ENCODE measurements around the gene PIK3C3.

Gene PIK3C3

DNA sequence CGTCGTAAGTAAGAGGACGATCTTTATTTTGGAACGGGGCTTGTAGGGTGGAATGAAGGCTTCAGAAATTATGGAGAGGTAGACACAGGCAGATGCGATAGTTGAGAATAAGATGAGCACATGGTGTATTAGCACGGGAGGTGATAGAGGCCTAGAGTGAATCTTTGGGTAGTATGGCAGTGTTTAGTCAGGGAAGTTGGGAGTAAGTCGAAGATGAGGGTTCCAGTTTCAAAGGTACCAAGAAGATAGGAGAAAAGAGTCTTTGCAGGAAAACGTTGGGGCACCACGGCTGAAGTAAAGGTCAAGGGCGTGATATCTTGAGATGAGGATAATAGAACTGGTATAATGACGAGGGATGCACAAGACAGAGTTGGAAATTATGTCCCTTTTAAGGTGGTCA is 654 bp downstream of the PIK3C3 start:
- TF ChIP-seq ZNF384 (IDR thresholded peaks at IDR 0.05) (no peak), TARDBP (IDR thresholded peaks at IDR 0.05) (no peak), SP1 (IDR thresholded peaks at IDR 0.05) (no peak), FOXM1 (IDR thresholded peaks at IDR 0.05; ENCODE audit: borderline replicate concordance) (no peak), HDGF (IDR thresholded peaks at IDR 0.05; ENCODE audit: borderline replicate concordance) (no peak), ELF4 (IDR thresholded peaks at IDR 0.05) (no peak), FOXA1 (IDR thresholded peaks at IDR 0.05) (no peak), NFRKB (IDR thresholded peaks at IDR 0.05) (no peak), ARNT (IDR thresholded peaks at IDR 0.05) (no peak), L3MBTL2 (conservative IDR thresholded peaks at IDR 0.05) (no peak), LEF1 (IDR thresholded peaks at IDR 0.05; ENCODE audit: borderline replicate concordance) (no peak), FOXK2 (IDR thresholded peaks at IDR 0.05) (no peak), CTBP1 (IDR thresholded peaks at IDR 0.05; ENCODE audit: borderline replicate concordance) (no peak), SUZ12 (IDR thresholded peaks at IDR 0.05) (no peak), BHLHE40 (IDR thresholded peaks at IDR 0.05; ENCODE audit: borderline replicate concordance) (no peak)
- TF ChIP-seq, protein P1, sequence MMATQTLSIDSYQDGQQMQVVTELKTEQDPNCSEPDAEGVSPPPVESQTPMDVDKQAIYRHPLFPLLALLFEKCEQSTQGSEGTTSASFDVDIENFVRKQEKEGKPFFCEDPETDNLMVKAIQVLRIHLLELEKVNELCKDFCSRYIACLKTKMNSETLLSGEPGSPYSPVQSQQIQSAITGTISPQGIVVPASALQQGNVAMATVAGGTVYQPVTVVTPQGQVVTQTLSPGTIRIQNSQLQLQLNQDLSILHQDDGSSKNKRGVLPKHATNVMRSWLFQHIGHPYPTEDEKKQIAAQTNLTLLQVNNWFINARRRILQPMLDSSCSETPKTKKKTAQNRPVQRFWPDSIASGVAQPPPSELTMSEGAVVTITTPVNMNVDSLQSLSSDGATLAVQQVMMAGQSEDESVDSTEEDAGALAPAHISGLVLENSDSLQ (IDR thresholded peaks at IDR 0.05) = no peak
- POLR2A ChIA-PET = interaction anchor here (0.9 kb wide), 1 partner anchor 9 kb away, joined by 3 read pairs; no protein-coding TSS in a partner anchor
- DNase-seq (ENCODE audit: extremely low spot score) = no peak
- CTCF ChIA-PET = no interaction called here

DNA sequence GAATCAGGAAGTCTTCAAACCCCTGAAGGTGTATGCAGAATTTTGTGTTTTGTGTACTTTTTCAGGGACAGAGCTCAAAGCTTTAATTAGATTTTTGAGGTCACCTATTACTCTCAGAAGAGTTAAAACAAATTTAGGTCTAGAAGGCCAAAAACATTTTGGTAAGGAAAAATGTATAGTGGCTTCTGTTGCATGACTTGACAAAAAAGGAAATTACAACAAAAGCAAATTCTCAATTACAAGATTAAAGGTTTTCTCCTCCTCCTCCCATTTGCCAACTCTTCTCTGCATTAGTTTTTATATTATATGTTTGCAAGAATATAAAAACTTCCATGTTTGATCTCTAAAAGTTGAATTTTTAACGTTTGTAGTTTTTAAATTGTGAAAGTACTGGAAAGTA is 4.0 kb downstream of the PIK3C3 start:
- TF ChIP-seq TARDBP (IDR thresholded peaks at IDR 0.05) = no peak
- no peak for TF ChIP-seq ZNF384 (IDR thresholded peaks at IDR 0.05)
- TF ChIP-seq ARNT (IDR thresholded peaks at IDR 0.05) = no peak
- no peak for TF ChIP-seq NFRKB (IDR thresholded peaks at IDR 0.05)
- no peak for TF ChIP-seq SUZ12 (IDR thresholded peaks at IDR 0.05)
- no peak for TF ChIP-seq CTBP1 (IDR thresholded peaks at IDR 0.05; ENCODE audit: borderline replicate concordance)
- TF ChIP-seq SP1 (IDR thresholded peaks at IDR 0.05) = no peak
- no peak for TF ChIP-seq BHLHE40 (IDR thresholded peaks at IDR 0.05; ENCODE audit: borderline replicate concordance)
- TF ChIP-seq HDGF (IDR thresholded peaks at IDR 0.05; ENCODE audit: borderline replicate concordance) = no peak
- no peak for TF ChIP-seq FOXM1 (IDR thresholded peaks at IDR 0.05; ENCODE audit: borderline replicate concordance)
- TF ChIP-seq LEF1 (IDR thresholded peaks at IDR 0.05; ENCODE audit: borderline replicate concordance) = no peak
- no peak for TF ChIP-seq ELF4 (IDR thresholded peaks at IDR 0.05)
- no peak for TF ChIP-seq FOXK2 (IDR thresholded peaks at IDR 0.05)
- no peak for TF ChIP-seq FOXA1 (IDR thresholded peaks at IDR 0.05)
- TF ChIP-seq L3MBTL2 (conservative IDR thresholded peaks at IDR 0.05) = no peak
- TF ChIP-seq, protein P1 (IDR thresholded peaks at IDR 0.05) = no peak
- DNase-seq (ENCODE audit: extremely low spot score) = no peak
- ChIA-PET POLR2A (no interaction called here), CTCF (no interaction called here)

GRCh38 chr18:41965634-41966255 is 10.7 kb downstream of the PIK3C3 start:
- DNase-seq (ENCODE audit: extremely low spot score) = no peak
- CTCF ChIA-PET = no interaction called here
- no peak for TF ChIP-seq ZNF384 (IDR thresholded peaks at IDR 0.05)
- TF ChIP-seq CTBP1 (IDR thresholded peaks at IDR 0.05; ENCODE audit: borderline replicate concordance) = no peak
- TF ChIP-seq FOXK2 (IDR thresholded peaks at IDR 0.05) = no peak
- TF ChIP-seq LEF1 (IDR thresholded peaks at IDR 0.05; ENCODE audit: borderline replicate concordance) = no peak
- no peak for TF ChIP-seq TARDBP (IDR thresholded peaks at IDR 0.05)
- TF ChIP-seq, protein P1 (IDR thresholded peaks at IDR 0.05) = no peak
- no peak for TF ChIP-seq L3MBTL2 (conservative IDR thresholded peaks at IDR 0.05)
- TF ChIP-seq BHLHE40 (IDR thresholded peaks at IDR 0.05; ENCODE audit: borderline replicate concordance) = no peak
- TF ChIP-seq ARNT (IDR thresholded peaks at IDR 0.05) = no peak
- TF ChIP-seq FOXA1 (IDR thresholded peaks at IDR 0.05) = no peak
- no peak for TF ChIP-seq FOXM1 (IDR thresholded peaks at IDR 0.05; ENCODE audit: borderline replicate concordance)
- no peak for TF ChIP-seq ELF4 (IDR thresholded peaks at IDR 0.05)
- POLR2A ChIA-PET = interaction anchor here (1.0 kb wide), 1 partner anchor 11 kb away, joined by 3 read pairs; the partner anchor contains the start of gene PIK3C3

GRCh38 chr18:41966943-41967342 is 11.9 kb downstream of the PIK3C3 start:
- TF ChIP-seq BHLHE40 (IDR thresholded peaks at IDR 0.05; ENCODE audit: borderline replicate concordance) (no peak), ZNF384 (IDR thresholded peaks at IDR 0.05) (no peak), FOXM1 (IDR thresholded peaks at IDR 0.05; ENCODE audit: borderline replicate concordance) (no peak), SP1 (IDR thresholded peaks at IDR 0.05) (no peak), SUZ12 (IDR thresholded peaks at IDR 0.05) (no peak), L3MBTL2 (conservative IDR thresholded peaks at IDR 0.05) (no peak), NFRKB (IDR thresholded peaks at IDR 0.05) (no peak), CTBP1 (IDR thresholded peaks at IDR 0.05; ENCODE audit: borderline replicate concordance) (no peak), HDGF (IDR thresholded peaks at IDR 0.05; ENCODE audit: borderline replicate concordance) (no peak), FOXK2 (IDR thresholded peaks at IDR 0.05) (no peak), TARDBP (IDR thresholded peaks at IDR 0.05) (no peak), ELF4 (IDR thresholded peaks at IDR 0.05) (no peak)
- TF ChIP-seq, protein P1 (IDR thresholded peaks at IDR 0.05) = no peak
- ChIA-PET CTCF (no interaction called here), POLR2A (no interaction called here)
- no peak for DNase-seq (ENCODE audit: extremely low spot score)

GRCh38 chr18:41967680-41968079 is 12.6 kb downstream of the PIK3C3 start:
- TF ChIP-seq SP1 (IDR thresholded peaks at IDR 0.05) (no peak), BHLHE40 (IDR thresholded peaks at IDR 0.05; ENCODE audit: borderline replicate concordance) (no peak), SUZ12 (IDR thresholded peaks at IDR 0.05) (no peak), TARDBP (IDR thresholded peaks at IDR 0.05) (no peak), FOXA1 (IDR thresholded peaks at IDR 0.05) (no peak), L3MBTL2 (conservative IDR thresholded peaks at IDR 0.05) (no peak), FOXK2 (IDR thresholded peaks at IDR 0.05) (no peak), ELF4 (IDR thresholded peaks at IDR 0.05) (no peak), CTBP1 (IDR thresholded peaks at IDR 0.05; ENCODE audit: borderline replicate concordance) (no peak), ARNT (IDR thresholded peaks at IDR 0.05) (no peak), NFRKB (IDR thresholded peaks at IDR 0.05) (no peak), LEF1 (IDR thresholded peaks at IDR 0.05; ENCODE audit: borderline replicate concordance) (no peak), FOXM1 (IDR thresholded peaks at IDR 0.05; ENCODE audit: borderline replicate concordance) (no peak), ZNF384 (IDR thresholded peaks at IDR 0.05) (no peak)
- TF ChIP-seq, protein P1 (IDR thresholded peaks at IDR 0.05) = no peak
- ChIA-PET CTCF (no interaction called here), POLR2A (no interaction called here)
- no peak for DNase-seq (ENCODE audit: extremely low spot score)

All from HEK293T (cell line).